ENCODE data around the gene PMEPA1.

- no peak for TF ChIP-seq POLR2AphosphoS5 (IDR thresholded peaks at IDR 0.05; ENCODE audit: low read depth, low read length)
- TF ChIP-seq FOXP2 (optimal IDR thresholded peaks at IDR 0.05; ENCODE audit: borderline replicate concordance, extremely low read depth, extremely low read length, insufficient read depth): no peak
- TF ChIP-seq SIN3A (IDR thresholded peaks at IDR 0.05; ENCODE audit: borderline replicate concordance, insufficient read depth, low read length): no peak
- TF ChIP-seq TAF1 (IDR thresholded peaks at IDR 0.05; ENCODE audit: borderline replicate concordance, insufficient read depth, low read length): no peak
- TF ChIP-seq REST (IDR thresholded peaks at IDR 0.05; ENCODE audit: insufficient read depth in 1 of 2, low read depth in 2 of 2, low read length in 2 of 2): no peak
Observed at GRCh38 chr20:57672953-57673575, 36.8 kb downstream of the PMEPA1 start.

Measured in PFSK-1 (cell line).